Osteoblast (primary cell): ENCODE measurements around the gene NDNF. TPM values are rescaled to one million over a fixed set of nuclear protein-coding genes. Genes with fewer than 3 reads are reported as not detected.
A peak's percentile ranks its signal among the peaks of the same experiment; 100 is the strongest.

Source experiments
- DNase-seq: peaks from one replicate; pipeline ENCODE4 v3.0.0; 2011; ENCODE audit warnings: low spot score, mixed read lengths; ENCODE audit not compliant: insufficient read length; ENCODE audit errors: missing footprints
- H2AFZ ChIP-seq: 2 replicates; pipeline ENCODE4 v1.6.0; 2011; ENCODE audit warnings: mild to moderate bottlenecking, low read length
- H3K27ac ChIP-seq: 2 replicates; pipeline ENCODE4 v1.5.1; 2011; ENCODE audit warnings: mild to moderate bottlenecking, low read depth, low read length, moderate library complexity
- H3K27me3 ChIP-seq: 2 replicates; pipeline ENCODE4 v1.6.0; 2012; ENCODE audit warnings: mild to moderate bottlenecking, control low read depth, inconsistent platforms, low read length, moderate library complexity; ENCODE audit not compliant: insufficient read depth
- H3K36me3 ChIP-seq: 2 replicates; pipeline ENCODE4 v1.5.1; 2011; ENCODE audit warnings: mild to moderate bottlenecking, low read length, control low read depth, moderate library complexity; ENCODE audit not compliant: insufficient read depth
- H3K4me1 ChIP-seq: 2 replicates; pipeline ENCODE4 v1.5.1; 2011; ENCODE audit warnings: mild to moderate bottlenecking, low read length, control low read depth, moderate library complexity; ENCODE audit not compliant: insufficient read depth
- H3K4me2 ChIP-seq: 2 replicates; pipeline ENCODE4 v1.6.0; 2011; ENCODE audit warnings: mild to moderate bottlenecking, low read length; ENCODE audit not compliant: insufficient read depth
- H3K4me3 ChIP-seq: fragments of 200-600 bp; sonication (generic); 3 replicates; pipeline ENCODE4 v1.5.1; 2012; ENCODE audit warnings: mild to moderate bottlenecking, low read length, inconsistent platforms; ENCODE audit not compliant: insufficient read depth
- H3K79me2 ChIP-seq: 2 replicates; pipeline ENCODE4 v1.6.0; 2012; ENCODE audit warnings: mild to moderate bottlenecking, low read length, control low read depth, inconsistent platforms; ENCODE audit not compliant: insufficient read depth
- H3K9me3 ChIP-seq: 2 replicates; pipeline ENCODE4 v1.5.1; 2011; ENCODE audit warnings: low read depth, low read length, control low read depth
- H4K20me1 ChIP-seq: 2 replicates; pipeline ENCODE4 v1.6.0; 2012; ENCODE audit warnings: mild to moderate bottlenecking, low read length, control low read depth; ENCODE audit not compliant: insufficient read depth
- CTCF ChIP-seq: IDR thresholded peaks from 2 replicates; pipeline ENCODE4 v1.5.1; 2011; ENCODE audit warnings: mild to moderate bottlenecking, low read depth, low read length, moderate library complexity; ENCODE audit errors: extremely low read depth
- total RNA-seq: library from RNA; depleted of rRNA; stranded (reverse); fragments of >200 nt; gene quantifications from 2 replicates; pipeline ENCODE4 v1.2.3, GENCODE V29; 2012

Gene NDNF
- total RNA-seq, result 9.8 and 11.5 TPM in 2 replicates

- H4K20me1 ChIP-seq, result peaks cover 5% of the 10 kb centered on the region
- peak within 1 kb of the TSS; percentile 70 for H3K4me3 ChIP-seq
- TF ChIP-seq CTCF, result no peak
- no peaks in the 10 kb centered on the region for H3K36me3 ChIP-seq
- H3K79me2 ChIP-seq, result no peaks in the 10 kb centered on the region
- peak; percentile 85 for DNase-seq
- peak within 1 kb of the TSS; percentile 91 for H3K4me2 ChIP-seq
- H3K9me3 ChIP-seq, result no peaks in the 10 kb centered on the region
- H3K27ac ChIP-seq, result no peak within 1 kb of the TSS
- H3K4me1 ChIP-seq, result peaks cover 12% of the 10 kb centered on the region
- peaks cover 63% of the 10 kb centered on the region for H3K27me3 ChIP-seq
- peak within 1 kb of the TSS; percentile 86 for H2AFZ ChIP-seq
Measured at GRCh38 chr4:121072224-121073003, at the start of gene NDNF. Gene NDNF (minus strand): TSS chr4:121072535. CDS start chr4:121045837, 26,698 bp downstream.

DNA sequence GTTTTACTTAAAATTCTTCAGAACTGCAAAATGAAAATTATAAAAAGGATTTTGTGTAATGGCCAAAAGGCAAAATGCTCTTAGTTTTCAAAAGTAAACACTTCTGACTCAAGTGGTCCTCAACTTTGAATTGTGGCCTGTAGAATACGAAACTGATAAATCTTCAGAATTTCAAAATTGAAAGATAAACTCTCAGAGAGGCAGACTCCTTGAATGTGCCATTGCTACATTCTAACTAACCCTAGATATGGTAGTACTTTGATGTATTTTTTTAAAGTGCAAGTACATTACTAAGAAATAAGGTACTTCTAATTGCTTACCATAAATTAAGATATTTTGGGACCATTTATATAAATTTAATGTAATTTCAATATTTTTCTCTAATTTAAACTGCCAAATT, 47.4 kb upstream of the NDNF start:
- Histone ChIP-seq H3K4me2 (no peak overlapping the region), H3K4me1 (no peaks in the 10 kb centered on the region), H3K9me3 (no peaks in the 10 kb centered on the region), H3K27me3 (no peaks in the 10 kb centered on the region), H4K20me1 (no peaks in the 10 kb centered on the region), H3K4me3 (no peak overlapping the region), H3K36me3 (no peaks in the 10 kb centered on the region), H2AFZ (no peak overlapping the region), H3K79me2 (no peaks in the 10 kb centered on the region), H3K27ac (no peak overlapping the region)
- no peak for DNase-seq
- no peak for TF ChIP-seq CTCF

DNA sequence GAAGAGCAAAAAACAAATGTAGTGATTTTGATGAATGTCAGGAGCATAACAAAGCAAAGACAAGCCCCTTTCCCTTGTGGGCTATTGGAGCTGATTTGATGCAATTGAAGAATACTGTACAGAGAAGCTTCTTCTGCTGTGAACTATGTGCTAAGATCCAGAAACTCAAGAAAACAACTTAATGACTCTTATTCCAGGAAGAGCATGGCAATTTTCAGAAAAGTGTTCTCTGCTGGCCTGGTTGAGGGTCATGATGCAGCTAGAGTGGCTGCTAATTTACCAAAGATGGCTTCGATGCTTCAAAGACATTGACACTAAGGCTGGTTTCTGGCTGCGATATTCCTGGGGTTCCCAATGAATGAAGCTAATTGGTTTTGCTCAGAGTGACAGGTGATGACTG, 46.0 kb upstream of the NDNF start:
- Histone ChIP-seq H3K4me1 (no peaks in the 10 kb centered on the region), H3K4me3 (no peak overlapping the region), H3K9me3 (no peaks in the 10 kb centered on the region), H4K20me1 (no peaks in the 10 kb centered on the region), H3K79me2 (no peaks in the 10 kb centered on the region), H3K27ac (no peak overlapping the region), H3K27me3 (no peaks in the 10 kb centered on the region), H3K4me2 (no peak overlapping the region), H3K36me3 (no peaks in the 10 kb centered on the region), H2AFZ (no peak overlapping the region)
- DNase-seq, result no peak
- no peak for TF ChIP-seq CTCF

DNA sequence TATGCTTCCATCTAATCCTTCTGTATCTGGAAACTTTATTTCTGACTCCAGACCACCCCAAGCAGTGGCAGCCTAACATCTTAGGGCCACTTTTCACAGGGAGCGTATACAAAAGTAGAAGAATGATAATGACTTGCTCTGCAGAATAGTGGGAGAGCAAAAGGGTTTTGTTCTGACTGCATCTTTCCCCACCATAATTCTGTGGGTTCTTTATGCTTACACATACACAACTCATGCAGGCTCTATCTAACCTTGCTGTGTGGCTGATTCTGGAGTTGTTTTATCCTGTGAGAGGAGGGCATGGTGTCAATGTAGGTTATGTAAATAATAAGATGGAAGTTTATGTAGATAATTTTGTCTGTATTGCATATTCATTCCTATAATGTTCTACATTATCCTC, 42.4 kb upstream of the NDNF start:
- no peaks in the 10 kb centered on the region for H3K27me3 ChIP-seq
- no peak for TF ChIP-seq CTCF
- H3K4me2 ChIP-seq, result no peak overlapping the region
- no peak overlapping the region for H2AFZ ChIP-seq
- H3K79me2 ChIP-seq, result no peaks in the 10 kb centered on the region
- H3K4me3 ChIP-seq, result no peak overlapping the region
- no peaks in the 10 kb centered on the region for H3K4me1 ChIP-seq
- H4K20me1 ChIP-seq, result no peaks in the 10 kb centered on the region
- no peaks in the 10 kb centered on the region for H3K9me3 ChIP-seq
- no peaks in the 10 kb centered on the region for H3K36me3 ChIP-seq
- DNase-seq, result no peak
- H3K27ac ChIP-seq, result no peak overlapping the region
